Thoracic aorta (tissue), 2 donors: ENCODE measurements around the gene DNAJC21. TPM values are rescaled to one million over a fixed set of nuclear protein-coding genes. Genes with fewer than 3 reads are reported as not detected.
"Not testable (repeated sequence)": the region's sequence is repeated elsewhere in the genome, so short reads cannot be mapped to it uniquely, and the experiment has no call there.

Experiments
- ATAC-seq: fragments of 150-250 bp; one replicate; pipeline ENCODE4 v1.8.0; 2017; ENCODE audit warnings: low read depth; ENCODE audit not compliant: insufficient number of reproducible peaks, low FRiP score
- DNase-seq: peaks from one replicate; pipeline ENCODE4 v3.0.0-alpha.2; 2020; ENCODE audit warnings: low spot score
- H3K27ac ChIP-seq, 2 donors: fragments of 200-600 bp; sonication (generic); 1 replicate in 1 of 2; 2 replicates in 1 of 2; pipeline ENCODE4 v1.5.1; 2016; ENCODE audit warnings: mild to moderate bottlenecking in 2 of 2, moderate library complexity in 2 of 2
- H3K27me3 ChIP-seq: fragments of 200-600 bp; sonication (generic); replicated peaks from 2 replicates; pipeline ENCODE4 v1.6.0; 2016; ENCODE audit warnings: mild to moderate bottlenecking; ENCODE audit not compliant: insufficient read depth
- H3K36me3 ChIP-seq: fragments of 200-600 bp; sonication (generic); one replicate; pipeline ENCODE4 v1.5.1; 2016
- H3K4me1 ChIP-seq, 2 donors: fragments of 200-600 bp; sonication (generic); 1 replicate in 1 of 2; 2 replicates in 1 of 2; pipeline versions ENCODE4 v1.5.1 to v1.6.0; 2016; ENCODE audit warnings: low read depth in 2 of 2, mild to moderate bottlenecking in 1 of 2; ENCODE audit not compliant: control insufficient read depth in 1 of 2
- H3K4me3 ChIP-seq: fragments of 200-600 bp; sonication (generic); 2 replicates; pipeline ENCODE4 v1.5.1; 2016; ENCODE audit warnings: mild to moderate bottlenecking
- H3K9me3 ChIP-seq: fragments of 200-600 bp; sonication (generic); 2 replicates; pipeline ENCODE4 v1.5.1; 2016
- total RNA-seq, 2 donors: library from RNA; depleted of rRNA; stranded (reverse); fragments of >200 nt; gene quantifications; one replicate each; pipeline versions ENCODE4 v1.1.0 to v1.2.3, GENCODE V29; 2016
- TF ChIP-seq, protein P1 (sequence below): fragments of 200-600 bp; sonication (generic); IDR thresholded peaks from one replicate; pipeline ENCODE4 v1.5.1; 2019; ENCODE audit warnings: antibody characterized with exemption

Gene DNAJC21
- total RNA-seq, 2 donors from 2014 or later, result 24.1 to 44.2 TPM

GRCh38 chr5:34957857-34958690 lies 28.7 kb downstream of the DNAJC21 start:
- no peaks in the 10 kb centered on the region for H3K4me1 ChIP-seq
- peaks cover 11% of the 10 kb centered on the region for H3K36me3 ChIP-seq
- ATAC-seq (no peak), DNase-seq (no peak)
- no peaks in the 10 kb centered on the region for H3K9me3 ChIP-seq
- no peak overlapping the region for H3K4me3 ChIP-seq
- H3K27ac ChIP-seq, result no peak overlapping the region
- no peaks in the 10 kb centered on the region for H3K27me3 ChIP-seq
- TF ChIP-seq, protein P1, sequence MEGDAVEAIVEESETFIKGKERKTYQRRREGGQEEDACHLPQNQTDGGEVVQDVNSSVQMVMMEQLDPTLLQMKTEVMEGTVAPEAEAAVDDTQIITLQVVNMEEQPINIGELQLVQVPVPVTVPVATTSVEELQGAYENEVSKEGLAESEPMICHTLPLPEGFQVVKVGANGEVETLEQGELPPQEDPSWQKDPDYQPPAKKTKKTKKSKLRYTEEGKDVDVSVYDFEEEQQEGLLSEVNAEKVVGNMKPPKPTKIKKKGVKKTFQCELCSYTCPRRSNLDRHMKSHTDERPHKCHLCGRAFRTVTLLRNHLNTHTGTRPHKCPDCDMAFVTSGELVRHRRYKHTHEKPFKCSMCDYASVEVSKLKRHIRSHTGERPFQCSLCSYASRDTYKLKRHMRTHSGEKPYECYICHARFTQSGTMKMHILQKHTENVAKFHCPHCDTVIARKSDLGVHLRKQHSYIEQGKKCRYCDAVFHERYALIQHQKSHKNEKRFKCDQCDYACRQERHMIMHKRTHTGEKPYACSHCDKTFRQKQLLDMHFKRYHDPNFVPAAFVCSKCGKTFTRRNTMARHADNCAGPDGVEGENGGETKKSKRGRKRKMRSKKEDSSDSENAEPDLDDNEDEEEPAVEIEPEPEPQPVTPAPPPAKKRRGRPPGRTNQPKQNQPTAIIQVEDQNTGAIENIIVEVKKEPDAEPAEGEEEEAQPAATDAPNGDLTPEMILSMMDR, result peak; percentile 19

- DNase-seq (no peak), ATAC-seq (no peak)
- Histone ChIP-seq H3K36me3 (peaks cover 7% of the 10 kb centered on the region), H3K4me3 (no peak overlapping the region), H3K27ac (no peak overlapping the region), H3K9me3 (no peaks in the 10 kb centered on the region), H3K4me1 (no peaks in the 10 kb centered on the region), H3K27me3 (no peaks in the 10 kb centered on the region)
- TF ChIP-seq, protein P1, result no peak
Measured at GRCh38 chr5:34959323-34959722, 30.0 kb downstream of the DNAJC21 start.

GRCh38 chr5:34967540-34967939 lies 38.2 kb downstream of the DNAJC21 start:
- DNase-seq (no peak), ATAC-seq (no peak)
- Histone ChIP-seq H3K27ac (no peak overlapping the region), H3K27me3 (no peaks in the 10 kb centered on the region), H3K9me3 (no peaks in the 10 kb centered on the region), H3K36me3 (no peaks in the 10 kb centered on the region), H3K4me1 (no peaks in the 10 kb centered on the region), H3K4me3 (no peak overlapping the region)
- TF ChIP-seq, protein P1, result no peak

- Histone ChIP-seq H3K4me1 (no peaks in the 10 kb centered on the region), H3K4me3 (no peak overlapping the region), H3K27ac (no peak overlapping the region), H3K27me3 (no peaks in the 10 kb centered on the region), H3K9me3 (no peaks in the 10 kb centered on the region), H3K36me3 (no peaks in the 10 kb centered on the region)
- DNase-seq (no peak), ATAC-seq (no peak)
- TF ChIP-seq, protein P1, result no peak
Measured at GRCh38 chr5:34968258-34968657, 38.9 kb downstream of the DNAJC21 start.

DNA sequence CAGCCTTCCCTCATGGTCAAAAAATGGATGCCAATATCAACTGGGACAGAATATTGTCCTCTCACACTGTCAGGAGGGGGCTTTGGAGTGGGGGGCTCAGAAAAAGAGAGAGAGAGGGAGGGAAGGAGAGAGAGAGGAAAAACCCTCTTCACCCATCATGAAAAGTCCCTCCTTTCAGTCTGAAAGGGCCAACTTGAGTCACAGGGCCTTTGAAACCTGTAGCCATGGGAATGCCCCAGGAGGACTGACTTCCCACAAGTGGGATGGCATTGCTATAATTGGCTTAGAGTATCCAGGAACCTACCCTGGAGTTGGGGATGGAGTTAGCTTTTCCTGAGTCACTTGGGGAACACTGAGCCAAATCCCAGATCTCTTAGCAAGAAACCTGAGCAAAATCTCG lies 41.2 kb downstream of the DNAJC21 start:
- Histone ChIP-seq H3K4me3 (no peak overlapping the region), H3K27ac (no peak overlapping the region), H3K9me3 (no peaks in the 10 kb centered on the region), H3K4me1 (no peaks in the 10 kb centered on the region), H3K36me3 (no peaks in the 10 kb centered on the region), H3K27me3 (no peaks in the 10 kb centered on the region)
- DNase-seq, result no peak
- ATAC-seq, result no peak
- TF ChIP-seq, protein P1, result no peak

- H3K27me3 ChIP-seq, H3K36me3 ChIP-seq, H3K27ac ChIP-seq, ATAC-seq, DNase-seq, H3K4me1 ChIP-seq, H3K4me3 ChIP-seq, H3K9me3 ChIP-seq: not testable (repeated sequence)
Measured at GRCh38 chr5:34971655-34972054, 42.3 kb downstream of the DNAJC21 start.
